ENCODE results near the gene CIBAR2. TPM values are rescaled to one million over a fixed set of nuclear protein-coding genes. Genes with fewer than 3 reads are reported as not detected.

The CIBAR2 gene
- total and polyA plus RNA-seq, 9 of the 15 experiments (the other 6 are each of a cell fraction or from before 2014, with no cell fraction given) = not detected

DNA sequence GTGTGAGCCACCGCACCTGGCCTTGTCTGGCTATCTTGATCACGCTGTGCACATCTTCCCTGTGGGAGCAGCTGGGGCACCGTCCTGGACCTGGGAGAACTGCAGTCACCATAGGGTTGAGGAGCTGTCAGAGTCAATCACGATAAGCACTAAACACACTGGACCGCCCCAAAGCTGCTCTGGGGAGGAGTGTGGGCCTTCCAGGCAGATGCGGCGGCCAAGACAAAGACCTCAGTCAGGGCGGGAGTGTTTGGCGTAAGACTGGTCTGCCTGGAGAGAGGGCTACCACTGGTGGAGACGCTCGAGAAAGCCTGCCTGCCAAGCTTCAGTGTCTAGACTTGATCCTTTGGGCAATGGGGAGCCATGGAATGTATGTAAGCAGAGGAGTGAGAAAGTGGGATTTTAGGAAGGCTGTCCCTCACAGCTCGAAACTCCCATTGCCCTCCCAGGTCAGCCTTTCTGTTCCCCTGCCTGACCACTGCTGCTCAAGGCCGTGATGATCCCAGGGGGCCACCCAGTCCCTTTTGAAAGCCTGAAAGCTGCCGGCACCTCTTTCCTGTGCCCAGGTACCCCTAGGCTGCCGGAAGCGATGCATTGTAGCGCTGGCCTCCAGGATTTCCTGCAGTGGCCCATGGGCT is 29.3 kb upstream of the CIBAR2 start:
- ChIA-PET CTCF (ENCODE audit: low intra/inter-chr PET ratio) (no interaction called here), POLR2A (interaction anchor here (0.7 to 0.9 kb wide), 2 partner anchors 9 to 12 kb away, joined by 3 read pairs; no protein-coding TSS in a partner anchor)
- Histone ChIP-seq H3K4me1 (replicated peaks in 1 of 2; ENCODE audit: control insufficient read depth in 2 of 2, insufficient read depth in 2 of 2, low read length in 2 of 2) (peaks cover 7 to 46% of the 10 kb centered on the region in 2 experiments), H3K4me2 (ENCODE audit: insufficient read depth, low read length) (no peak overlapping the region), H3K9me3 (replicated peaks; ENCODE audit: control insufficient read depth, insufficient read depth, low read depth, low read length) (no peaks in the 10 kb centered on the region), H3K9me1 (ENCODE audit: control insufficient read depth, insufficient read depth, low read length) (no peaks in the 10 kb centered on the region), H3K27me3 (ENCODE audit: control insufficient read depth in 2 of 2, insufficient read depth in 2 of 2, low read length in 2 of 2) (peaks cover 27 to 81% of the 10 kb centered on the region in 2 experiments), H2AFZ (ENCODE audit: low read depth, low read length) (no peak overlapping the region), H4K20me1 (replicated peaks; ENCODE audit: control insufficient read depth, insufficient read depth, low read length) (peaks cover 28% of the 10 kb centered on the region; the same call in 1 of the 2 replicates), H3K36me3 (ENCODE audit: control insufficient read depth, insufficient read depth, low read length) (no peaks in the 10 kb centered on the region), H3K27ac (ENCODE audit: extremely low read depth, low read depth, low read length) (no peak overlapping the region), H3K79me2 (ENCODE audit: control insufficient read depth, insufficient read depth, low read length) (no peaks in the 10 kb centered on the region), H3K4me3 (no peak overlapping the region), H3K9ac (ENCODE audit: insufficient read depth in 1 of 2, low read depth in 2 of 2, low read length in 2 of 2) (peak overlapping the region in 1 of 2 experiments; percentile 6; a peak in 1 of 4 replicates)
- ATAC-seq = peak; percentile 88
- in situ Hi-C loops (cut with MboI) (no loop called here), intact Hi-C loops (cut with micrococcal nuclease) (no loop called here)
- DNase-seq (ENCODE audit: extremely low read depth in 1 of 4, low spot score in 3 of 4) = peak; percentile 74 to 78 (median 75)
- FAIRE-seq = peak; percentile 82
- WGBS (ENCODE audit: insufficient coverage, low coverage, missing lambda C conversion rate) = 25% methylated on average over 17 of the region's 17 CpGs
- no TSS peak for BruUV-seq (replicated peaks)
- no peak for TF ChIP-seq GTF2E2 (tag; IDR thresholded peaks at IDR 0.05)
- no peak for TF ChIP-seq HNRNPH1 (optimal IDR thresholded peaks at IDR 0.05; ENCODE audit: low read depth, low read length)
- no peak for TF ChIP-seq DNMT1 (IDR thresholded peaks at IDR 0.05)
- peak; percentile 60; the same call in 1 of the 2 replicates for TF ChIP-seq EHMT2 (IDR thresholded peaks at IDR 0.05)
- no peak for TF ChIP-seq ZFP30 (CRISPR knock-in tag; IDR thresholded peaks at IDR 0.05; ENCODE audit: borderline replicate concordance)
- TF ChIP-seq, protein P1, sequence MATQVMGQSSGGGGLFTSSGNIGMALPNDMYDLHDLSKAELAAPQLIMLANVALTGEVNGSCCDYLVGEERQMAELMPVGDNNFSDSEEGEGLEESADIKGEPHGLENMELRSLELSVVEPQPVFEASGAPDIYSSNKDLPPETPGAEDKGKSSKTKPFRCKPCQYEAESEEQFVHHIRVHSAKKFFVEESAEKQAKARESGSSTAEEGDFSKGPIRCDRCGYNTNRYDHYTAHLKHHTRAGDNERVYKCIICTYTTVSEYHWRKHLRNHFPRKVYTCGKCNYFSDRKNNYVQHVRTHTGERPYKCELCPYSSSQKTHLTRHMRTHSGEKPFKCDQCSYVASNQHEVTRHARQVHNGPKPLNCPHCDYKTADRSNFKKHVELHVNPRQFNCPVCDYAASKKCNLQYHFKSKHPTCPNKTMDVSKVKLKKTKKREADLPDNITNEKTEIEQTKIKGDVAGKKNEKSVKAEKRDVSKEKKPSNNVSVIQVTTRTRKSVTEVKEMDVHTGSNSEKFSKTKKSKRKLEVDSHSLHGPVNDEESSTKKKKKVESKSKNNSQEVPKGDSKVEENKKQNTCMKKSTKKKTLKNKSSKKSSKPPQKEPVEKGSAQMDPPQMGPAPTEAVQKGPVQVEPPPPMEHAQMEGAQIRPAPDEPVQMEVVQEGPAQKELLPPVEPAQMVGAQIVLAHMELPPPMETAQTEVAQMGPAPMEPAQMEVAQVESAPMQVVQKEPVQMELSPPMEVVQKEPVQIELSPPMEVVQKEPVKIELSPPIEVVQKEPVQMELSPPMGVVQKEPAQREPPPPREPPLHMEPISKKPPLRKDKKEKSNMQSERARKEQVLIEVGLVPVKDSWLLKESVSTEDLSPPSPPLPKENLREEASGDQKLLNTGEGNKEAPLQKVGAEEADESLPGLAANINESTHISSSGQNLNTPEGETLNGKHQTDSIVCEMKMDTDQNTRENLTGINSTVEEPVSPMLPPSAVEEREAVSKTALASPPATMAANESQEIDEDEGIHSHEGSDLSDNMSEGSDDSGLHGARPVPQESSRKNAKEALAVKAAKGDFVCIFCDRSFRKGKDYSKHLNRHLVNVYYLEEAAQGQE (IDR thresholded peaks at IDR 0.05; ENCODE audit: borderline replicate concordance) = peak; percentile 25; the same call in 1 of the 2 replicates
- TF ChIP-seq, protein P1 (CRISPR knock-in tag; IDR thresholded peaks at IDR 0.05; ENCODE audit: low read depth) = no peak
- no peak for TF ChIP-seq BDP1 (IDR thresholded peaks at IDR 0.05; ENCODE audit: insufficient read depth, insufficient read length)
- no peak for TF ChIP-seq FOXA1 (IDR thresholded peaks at IDR 0.05; ENCODE audit: borderline replicate concordance)
- no peak for TF ChIP-seq NFYB (IDR thresholded peaks at IDR 0.05; ENCODE audit: extremely low read depth, insufficient read length)
- TF ChIP-seq RBBP5 (IDR thresholded peaks at IDR 0.05; ENCODE audit: borderline replicate concordance, insufficient read depth, low read length, poor library complexity, severe bottlenecking) = no peak
- TF ChIP-seq RCOR1 (IDR thresholded peaks at IDR 0.05; ENCODE audit: borderline replicate concordance in 1 of 2, low read depth in 2 of 2, low read length in 2 of 2) = peak in 1 of 2 experiments; percentile 64; a peak in 2 of 4 replicates
- TF ChIP-seq CHCHD3 (CRISPR knock-in tag; IDR thresholded peaks at IDR 0.05) = no peak

All from K562 (cell line).